ENCODE data around the gene TSHR. TPM values are rescaled to one million over a fixed set of nuclear protein-coding genes. Genes with fewer than 3 reads are reported as not detected.

TSHR gene
- total RNA-seq, 2 experiments from 2014 or later = not detected

DNA sequence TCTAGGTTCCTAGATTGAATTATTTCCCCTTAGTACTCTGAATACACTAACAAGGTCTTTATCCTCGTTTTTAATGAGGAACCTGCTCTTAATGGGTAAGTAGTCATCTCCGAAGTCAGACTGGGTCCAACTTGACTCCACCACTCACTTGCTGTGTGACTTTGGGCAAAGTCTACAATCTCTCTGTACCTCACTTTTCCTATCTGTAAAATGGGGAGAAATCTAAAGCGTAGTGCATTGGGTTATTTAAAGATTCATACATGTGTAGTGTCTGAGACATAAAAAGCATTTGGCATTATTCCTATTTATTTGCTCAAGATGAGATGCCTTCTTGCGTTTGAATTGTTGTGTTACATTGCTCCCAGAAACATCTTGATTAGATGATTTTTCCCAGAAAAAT is 213.8 kb downstream of the TSHR start:
- H3K4me3 ChIP-seq (ENCODE audit: low read length) = peak overlapping the region; percentile 82
- H3K4me1 Mint-ChIP-seq (ENCODE audit: low read depth) = peaks cover 28% of the 10 kb centered on the region
- no peaks in the 10 kb centered on the region for H3K27me3 Mint-ChIP-seq

DNA sequence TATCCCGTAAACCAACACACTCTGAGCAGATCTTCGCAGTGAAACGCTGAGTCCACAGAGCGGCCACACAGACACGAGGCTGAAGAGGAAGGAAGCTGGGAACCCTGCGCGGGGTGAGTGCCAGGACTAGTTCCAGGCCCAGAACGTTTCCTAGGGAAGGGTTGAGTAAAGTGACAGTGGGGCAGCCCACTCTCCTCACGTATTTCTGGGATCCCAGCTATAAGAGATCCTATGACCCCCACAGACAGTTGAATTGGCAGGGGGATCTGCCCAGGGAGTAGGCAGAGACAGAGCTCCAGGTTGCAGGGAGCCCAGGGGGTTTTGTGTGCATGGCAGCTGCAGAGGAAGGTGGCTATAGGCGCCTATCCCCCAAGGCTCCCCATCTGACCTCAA is 214.3 kb downstream of the TSHR start:
- ChIA-PET POLR2A (interaction anchor here (0.7 to 1.9 kb wide), 12 partner anchors 11 to 363 kb away, joined by 3 to 42 read pairs (median 4); partner anchors contain the start of gene GTF2A1), CTCF (interaction anchor here (0.7 to 1.9 kb wide), 6 partner anchors 9 to 228 kb away, joined by 3 to 5 read pairs (median 4); partner anchors contain the start of gene CEP128)
- no peaks in the 10 kb centered on the region for H3K36me3 ChIP-seq (ENCODE audit: insufficient read depth, low read length)
- peaks cover 28% of the 10 kb centered on the region for H3K4me1 Mint-ChIP-seq (ENCODE audit: low read depth)
- no peaks in the 10 kb centered on the region for H3K36me3 Mint-ChIP-seq (ENCODE audit: low read depth)
- H3K27me3 Mint-ChIP-seq = no peaks in the 10 kb centered on the region
- peak overlapping the region; percentile 94 for H3K27ac Mint-ChIP-seq
- H3K4me3 Mint-ChIP-seq = peak overlapping the region; percentile 88
- DNase-seq (peak in 3 of 14 experiments; percentile 2 to 37 (median 12)), ATAC-seq (ENCODE audit: poor library complexity) (peak; percentile 15)
- H3K9me3 Mint-ChIP-seq = no peaks in the 10 kb centered on the region
- intact Hi-C loops (cut with DNase I, micrococcal nuclease) = loop anchor here (1.0 to 5.0 kb wide), 6 partner anchors 49 to 293 kb away; partner anchors contain the start of gene TSHR (in 1 of the 2)
- H3K9me3 ChIP-seq (ENCODE audit: control insufficient read depth in 1 of 2, insufficient read depth in 1 of 2, low read length in 2 of 2) = no peaks in the 10 kb centered on the region
- H3K4me3 ChIP-seq (ENCODE audit: low read length) = peak overlapping the region; percentile 82
- peak overlapping the region; percentile 58 to 72 for H3K27ac ChIP-seq (ENCODE audit: low read depth in 1 of 2, low read length in 2 of 2)
- no peaks in the 10 kb centered on the region for H3K27me3 ChIP-seq (ENCODE audit: control insufficient read depth in 1 of 2, insufficient read depth in 2 of 2, low read length in 2 of 2)
- peaks cover 20% of the 10 kb centered on the region for H3K4me1 ChIP-seq (ENCODE audit: insufficient read depth, low read length)
- TF ChIP-seq, protein P1, sequence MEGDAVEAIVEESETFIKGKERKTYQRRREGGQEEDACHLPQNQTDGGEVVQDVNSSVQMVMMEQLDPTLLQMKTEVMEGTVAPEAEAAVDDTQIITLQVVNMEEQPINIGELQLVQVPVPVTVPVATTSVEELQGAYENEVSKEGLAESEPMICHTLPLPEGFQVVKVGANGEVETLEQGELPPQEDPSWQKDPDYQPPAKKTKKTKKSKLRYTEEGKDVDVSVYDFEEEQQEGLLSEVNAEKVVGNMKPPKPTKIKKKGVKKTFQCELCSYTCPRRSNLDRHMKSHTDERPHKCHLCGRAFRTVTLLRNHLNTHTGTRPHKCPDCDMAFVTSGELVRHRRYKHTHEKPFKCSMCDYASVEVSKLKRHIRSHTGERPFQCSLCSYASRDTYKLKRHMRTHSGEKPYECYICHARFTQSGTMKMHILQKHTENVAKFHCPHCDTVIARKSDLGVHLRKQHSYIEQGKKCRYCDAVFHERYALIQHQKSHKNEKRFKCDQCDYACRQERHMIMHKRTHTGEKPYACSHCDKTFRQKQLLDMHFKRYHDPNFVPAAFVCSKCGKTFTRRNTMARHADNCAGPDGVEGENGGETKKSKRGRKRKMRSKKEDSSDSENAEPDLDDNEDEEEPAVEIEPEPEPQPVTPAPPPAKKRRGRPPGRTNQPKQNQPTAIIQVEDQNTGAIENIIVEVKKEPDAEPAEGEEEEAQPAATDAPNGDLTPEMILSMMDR (IDR thresholded peaks at IDR 0.05) = no peak

More for the DNA sequence above, 213.8 kb downstream of the TSHR start:
- peak overlapping the region; percentile 88 for H3K4me3 Mint-ChIP-seq
- Histone ChIP-seq H3K9me3 (ENCODE audit: control insufficient read depth in 1 of 2, insufficient read depth in 1 of 2, low read length in 2 of 2) (no peaks in the 10 kb centered on the region), H3K36me3 (ENCODE audit: insufficient read depth, low read length) (no peaks in the 10 kb centered on the region), H3K27ac (ENCODE audit: low read depth in 1 of 2, low read length in 2 of 2) (peak overlapping the region in 1 of 2 donors; percentile 72), H3K4me1 (ENCODE audit: insufficient read depth, low read length) (peaks cover 20% of the 10 kb centered on the region), H3K27me3 (ENCODE audit: control insufficient read depth in 1 of 2, insufficient read depth in 2 of 2, low read length in 2 of 2) (no peaks in the 10 kb centered on the region)
- CTCF ChIA-PET = interaction anchor here (1.0 to 1.1 kb wide), 2 partner anchors 9 to 53 kb away, joined by 4 to 5 read pairs; no protein-coding TSS in a partner anchor
- POLR2A ChIA-PET = interaction anchor here (1.0 to 1.9 kb wide), 6 partner anchors 11 to 233 kb away, joined by 4 to 42 read pairs (median 8); partner anchors contain the start of gene GTF2A1
- H3K9me3 Mint-ChIP-seq = no peaks in the 10 kb centered on the region
- H3K36me3 Mint-ChIP-seq (ENCODE audit: low read depth) = no peaks in the 10 kb centered on the region
- peak overlapping the region; percentile 94 for H3K27ac Mint-ChIP-seq
- no peak for DNase-seq
- TF ChIP-seq, protein P1 (IDR thresholded peaks at IDR 0.05) = no peak
- ATAC-seq (ENCODE audit: poor library complexity) = no peak
- intact Hi-C loops (cut with DNase I, micrococcal nuclease) = no loop called here

DNA sequence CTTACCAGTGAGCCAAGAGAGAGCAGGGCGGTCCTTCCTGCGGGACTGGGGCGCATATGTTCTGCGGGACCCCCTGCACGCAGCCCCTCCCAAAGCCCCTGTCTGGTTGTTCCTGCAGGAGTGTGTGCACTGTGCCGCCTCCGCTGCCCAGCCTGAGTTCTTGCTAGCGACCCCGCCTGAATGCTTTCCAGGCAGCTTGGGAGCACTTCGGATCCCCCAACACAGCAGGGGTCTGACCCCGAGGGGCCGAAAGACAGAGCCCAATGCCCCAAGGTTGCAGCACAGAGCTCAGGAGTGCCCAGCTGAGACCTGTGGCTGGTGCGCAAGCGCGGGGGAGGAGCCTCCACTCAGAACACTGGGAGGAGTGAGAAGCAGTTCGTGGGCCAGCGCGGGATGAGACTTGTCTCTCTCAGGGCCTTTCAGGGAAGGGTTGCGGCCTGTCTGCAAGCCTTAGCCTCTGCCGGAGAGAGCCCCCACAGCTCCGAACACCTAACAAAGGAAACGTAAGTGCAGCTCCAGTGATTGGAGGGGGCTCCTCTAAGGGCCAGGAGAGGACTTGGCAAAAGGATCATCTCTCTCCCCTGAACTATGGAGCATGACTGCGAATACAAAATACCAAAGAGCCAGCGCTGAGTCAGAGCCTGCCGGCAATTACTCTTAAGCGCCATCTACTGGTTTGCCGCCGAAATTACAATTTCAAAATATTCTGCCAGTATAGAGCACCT is 214.8 kb downstream of the TSHR start:
- Histone ChIP-seq H3K4me1 (ENCODE audit: insufficient read depth, low read length) (peaks cover 20% of the 10 kb centered on the region), H3K36me3 (ENCODE audit: insufficient read depth, low read length) (no peaks in the 10 kb centered on the region), H3K27me3 (ENCODE audit: control insufficient read depth in 1 of 2, insufficient read depth in 2 of 2, low read length in 2 of 2) (no peaks in the 10 kb centered on the region), H3K4me3 (ENCODE audit: low read length) (peak overlapping the region; percentile 82), H3K27ac (ENCODE audit: low read depth in 1 of 2, low read length in 2 of 2) (peak overlapping the region; percentile 58 to 72), H3K9me3 (ENCODE audit: control insufficient read depth in 1 of 2, insufficient read depth in 1 of 2, low read length in 2 of 2) (no peaks in the 10 kb centered on the region)
- intact Hi-C loops (cut with DNase I, micrococcal nuclease) = loop anchor here (1.0 to 5.0 kb wide), 6 partner anchors 49 to 292 kb away; partner anchors contain the start of gene TSHR (in 1 of the 2)
- no peaks in the 10 kb centered on the region for H3K9me3 Mint-ChIP-seq
- H3K36me3 Mint-ChIP-seq (ENCODE audit: low read depth) = no peaks in the 10 kb centered on the region
- ChIA-PET POLR2A (interaction anchor here (0.6 to 1.9 kb wide), 13 partner anchors 10 to 362 kb away, joined by 3 to 42 read pairs (median 4); partner anchors contain the start of gene GTF2A1), CTCF (interaction anchor here (0.7 to 1.9 kb wide), 9 partner anchors 8 to 295 kb away, joined by 3 to 5 read pairs (median 4); partner anchors contain the start of gene CEP128)
- peak; percentile 79 to 93 (median 86) for DNase-seq
- peak overlapping the region; percentile 94 for H3K27ac Mint-ChIP-seq
- H3K27me3 Mint-ChIP-seq = no peaks in the 10 kb centered on the region
- TF ChIP-seq, protein P1 (IDR thresholded peaks at IDR 0.05) = peak; percentile 86
- peak; percentile 97 for ATAC-seq (ENCODE audit: poor library complexity)
- H3K4me1 Mint-ChIP-seq (ENCODE audit: low read depth) = peaks cover 28% of the 10 kb centered on the region
- peak overlapping the region; percentile 88 for H3K4me3 Mint-ChIP-seq

Measured in CD4-positive, alpha-beta T cell (primary cell).